Mesenteric fat pad (tissue), 1 donor: ENCODE data around the gene TGFBR2. TPM values are rescaled to one million over a fixed set of nuclear protein-coding genes. Genes with fewer than 3 reads are reported as not detected.

Experiments
- DNase-seq: peaks from one replicate; pipeline ENCODE4 v3.0.0-alpha.2; 2020; ENCODE audit warnings: low spot score
- total RNA-seq: library from RNA; stranded (reverse); fragmentation: NEBNext Ultra II Directional; extraction: Animal tissue kit (Norgen Biotek cat#: 25700); gene quantifications from one replicate; pipeline ENCODE4 v1.2.1, GENCODE V29; 2021
- donor health status: DM: yes; HTN: yes; CAD: no.

Gene TGFBR2
- total RNA-seq, 1 donor from 2014 or later = 372 TPM

GRCh38 chr3:30634761-30635735 lies 28.6 kb downstream of the TGFBR2 start:
- DNase-seq = no peak

- no peak for DNase-seq
Observed at GRCh38 chr3:30637310-30638219, 31.2 kb downstream of the TGFBR2 start.

DNA sequence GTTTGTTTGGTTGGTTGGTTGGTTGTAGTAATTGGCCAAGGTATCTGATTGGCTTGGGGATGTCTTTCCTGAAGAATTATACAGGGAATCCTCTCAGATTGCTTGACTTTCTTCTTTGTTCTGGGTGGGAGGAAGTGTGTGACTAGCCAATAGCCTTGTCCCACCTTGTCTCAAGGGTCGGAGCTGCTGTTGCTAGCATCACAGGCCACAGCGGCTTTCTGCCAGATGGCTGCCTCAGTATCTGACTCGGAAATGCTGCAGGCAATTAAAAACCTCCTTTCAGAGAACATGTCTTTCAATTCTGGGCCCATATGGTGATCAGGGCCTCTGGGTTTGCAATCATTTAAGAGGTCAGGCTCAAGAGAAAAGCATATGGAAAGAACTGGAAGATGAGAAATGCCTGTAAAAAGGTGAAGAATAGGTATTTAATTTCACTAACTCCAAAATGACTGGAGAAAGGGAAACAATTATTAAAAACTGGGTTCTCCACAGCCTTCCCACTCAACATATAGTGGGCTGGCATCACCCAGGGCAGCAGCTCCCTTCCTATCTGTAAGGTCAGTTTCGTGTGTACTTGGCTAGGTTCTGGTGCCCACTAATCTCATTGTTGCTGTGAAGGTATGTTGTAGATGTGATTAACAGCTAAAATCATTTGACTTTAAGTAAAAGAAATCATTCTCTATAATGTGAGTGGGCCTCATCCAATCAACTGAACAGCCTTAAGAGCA lies 32.4 kb downstream of the TGFBR2 start:
- no peak for DNase-seq

DNA sequence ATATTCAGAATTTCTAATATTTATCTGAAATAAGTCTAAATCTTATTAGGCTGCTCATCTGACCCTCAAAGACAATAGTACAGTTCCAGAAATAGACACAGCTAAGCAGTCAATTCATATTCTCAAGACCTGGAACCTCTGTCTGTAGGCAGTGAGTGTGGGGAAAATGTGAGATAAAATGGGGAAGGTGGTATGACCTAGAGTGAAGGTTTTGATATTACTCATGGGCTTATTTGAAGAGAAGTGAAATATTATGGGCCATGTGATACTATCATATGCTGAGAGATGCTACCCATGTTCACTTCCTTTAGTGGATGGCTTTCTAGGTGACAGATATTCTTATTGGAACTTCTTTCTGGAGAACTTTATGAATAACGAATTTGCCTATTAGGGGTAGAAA lies 33.5 kb downstream of the TGFBR2 start:
- no peak for DNase-seq

DNA sequence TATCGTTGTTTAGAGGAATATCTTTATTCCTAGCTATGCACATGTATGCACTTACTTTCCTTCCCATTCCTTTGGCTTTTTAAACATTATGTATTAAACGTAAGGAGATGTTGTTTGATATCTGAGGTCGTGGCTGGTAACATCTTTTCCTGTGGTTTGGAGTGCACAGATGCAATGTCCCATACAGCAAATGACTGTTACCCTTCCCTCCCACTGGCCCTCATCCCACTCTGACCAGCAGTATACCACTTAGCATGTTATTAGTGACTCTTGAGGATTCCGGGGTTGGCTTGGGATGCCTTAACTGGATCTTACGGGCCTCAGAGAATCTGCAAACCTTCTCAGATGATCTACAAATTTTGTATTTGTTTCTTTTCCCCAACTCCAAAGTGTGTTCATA lies 34.5 kb downstream of the TGFBR2 start:
- no peak for DNase-seq

- DNase-seq = no peak
Observed at GRCh38 chr3:30641416-30642251, 35.2 kb downstream of the TGFBR2 start.

DNA sequence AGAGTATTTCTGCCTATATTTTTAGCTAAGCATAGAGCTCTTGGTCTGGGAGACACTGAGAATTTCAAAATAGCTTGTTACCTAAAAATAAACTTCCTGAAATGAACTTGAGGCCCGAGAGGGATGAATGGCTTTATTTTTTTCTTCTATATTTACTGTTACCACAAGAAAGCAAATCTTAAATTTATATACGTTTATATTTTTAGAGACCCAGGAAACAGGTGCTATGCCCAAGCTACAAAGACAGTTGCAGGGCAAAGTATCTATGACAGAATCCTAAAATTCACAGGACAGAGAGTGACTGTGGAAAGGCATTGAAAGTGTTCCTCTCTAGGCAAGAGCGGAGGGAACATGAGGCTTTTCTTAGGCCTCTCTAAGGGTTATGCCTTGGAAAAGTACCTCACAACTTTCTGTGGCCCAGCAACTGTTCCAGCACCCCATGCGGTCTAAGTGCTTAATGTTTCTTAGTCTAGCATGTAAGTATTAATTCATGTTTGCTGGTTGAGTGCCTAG lies 36.5 kb downstream of the TGFBR2 start:
- DNase-seq = no peak

DNA sequence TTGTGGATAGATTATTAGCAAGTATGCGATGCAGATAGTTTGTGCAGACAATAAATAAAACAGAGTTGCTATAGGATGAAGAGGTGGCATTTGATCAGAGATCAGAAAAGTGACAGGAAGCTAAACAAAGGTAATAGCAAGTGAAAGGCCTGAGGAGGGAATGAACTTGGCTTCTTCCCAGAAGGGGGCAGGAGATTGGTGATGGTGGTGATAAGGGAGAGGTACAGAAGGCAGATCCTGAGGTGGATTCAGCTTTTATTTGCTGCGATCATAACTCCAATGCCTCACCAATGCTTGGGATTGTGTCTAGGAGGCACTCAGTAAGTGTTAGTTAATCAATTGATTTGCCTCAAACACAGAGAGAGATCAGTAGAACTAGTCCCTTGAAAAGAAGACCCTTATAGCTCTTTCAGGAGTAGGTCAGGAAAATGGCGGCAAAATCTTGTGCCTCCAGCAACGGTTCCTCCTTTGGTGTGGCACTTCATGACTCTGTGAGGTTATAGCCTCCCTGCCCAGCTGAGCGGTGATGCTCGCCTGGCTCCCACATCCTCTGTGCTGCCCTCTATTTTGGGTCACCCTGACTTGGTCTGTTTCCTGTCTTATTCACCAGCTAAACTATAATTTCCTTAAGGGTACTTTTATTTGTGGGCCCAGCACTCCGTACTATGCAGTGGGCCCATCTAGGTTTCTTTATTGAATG lies 37.5 kb downstream of the TGFBR2 start:
- DNase-seq = no peak

DNA sequence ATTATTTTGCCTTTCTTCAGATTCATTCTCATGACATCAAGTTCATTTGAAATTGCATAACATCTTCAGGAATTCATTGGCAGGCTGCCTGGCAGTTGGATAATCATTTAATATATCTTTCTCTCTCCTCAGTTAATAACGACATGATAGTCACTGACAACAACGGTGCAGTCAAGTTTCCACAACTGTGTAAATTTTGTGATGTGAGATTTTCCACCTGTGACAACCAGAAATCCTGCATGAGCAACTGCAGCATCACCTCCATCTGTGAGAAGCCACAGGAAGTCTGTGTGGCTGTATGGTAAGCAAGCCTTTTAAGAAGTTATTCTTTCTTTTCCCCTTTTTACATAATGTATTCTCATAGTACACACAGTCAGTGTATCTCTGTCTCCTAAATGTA lies 38.2 kb downstream of the TGFBR2 start:
- no peak for DNase-seq

- no peak for DNase-seq
Observed at GRCh38 chr3:30645077-30645476, 38.7 kb downstream of the TGFBR2 start.

GRCh38 chr3:30646181-30646876 lies 39.9 kb downstream of the TGFBR2 start:
- no peak for DNase-seq

- no peak for DNase-seq
Observed at GRCh38 chr3:30646961-30647752, 40.8 kb downstream of the TGFBR2 start.

DNA sequence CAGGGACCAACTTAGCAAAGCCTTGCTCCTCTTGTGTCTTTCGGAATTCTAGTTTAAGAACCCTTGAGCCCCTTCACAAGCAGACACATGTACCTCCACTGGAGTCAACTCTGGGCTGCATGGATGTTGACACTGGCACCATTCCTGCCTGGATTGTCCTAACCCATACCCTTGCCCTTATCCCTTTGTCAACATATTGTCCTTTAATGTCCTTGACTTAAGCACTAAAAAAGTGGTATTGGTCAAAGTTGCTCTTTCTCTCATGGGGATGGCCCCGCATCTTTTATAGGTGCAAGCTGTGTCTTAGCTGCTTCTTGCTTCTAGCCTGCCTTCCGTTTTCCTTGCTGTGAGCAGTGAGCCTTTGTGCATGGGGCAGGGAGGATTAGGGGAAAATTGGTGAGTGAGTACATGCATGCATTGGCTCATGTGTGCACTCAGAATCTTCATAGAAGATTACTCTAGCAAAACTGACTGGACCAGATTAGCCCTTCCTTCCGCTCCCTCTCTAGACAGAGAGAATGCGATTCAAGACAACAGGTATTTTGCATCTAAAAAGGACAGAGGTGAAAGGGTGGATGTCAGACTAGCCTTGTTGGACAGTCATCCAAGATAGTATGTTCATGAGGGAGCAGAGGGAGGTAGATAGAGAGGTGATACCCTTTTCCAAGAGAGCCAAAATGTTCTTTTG lies 42.4 kb downstream of the TGFBR2 start:
- DNase-seq = no peak

DNA sequence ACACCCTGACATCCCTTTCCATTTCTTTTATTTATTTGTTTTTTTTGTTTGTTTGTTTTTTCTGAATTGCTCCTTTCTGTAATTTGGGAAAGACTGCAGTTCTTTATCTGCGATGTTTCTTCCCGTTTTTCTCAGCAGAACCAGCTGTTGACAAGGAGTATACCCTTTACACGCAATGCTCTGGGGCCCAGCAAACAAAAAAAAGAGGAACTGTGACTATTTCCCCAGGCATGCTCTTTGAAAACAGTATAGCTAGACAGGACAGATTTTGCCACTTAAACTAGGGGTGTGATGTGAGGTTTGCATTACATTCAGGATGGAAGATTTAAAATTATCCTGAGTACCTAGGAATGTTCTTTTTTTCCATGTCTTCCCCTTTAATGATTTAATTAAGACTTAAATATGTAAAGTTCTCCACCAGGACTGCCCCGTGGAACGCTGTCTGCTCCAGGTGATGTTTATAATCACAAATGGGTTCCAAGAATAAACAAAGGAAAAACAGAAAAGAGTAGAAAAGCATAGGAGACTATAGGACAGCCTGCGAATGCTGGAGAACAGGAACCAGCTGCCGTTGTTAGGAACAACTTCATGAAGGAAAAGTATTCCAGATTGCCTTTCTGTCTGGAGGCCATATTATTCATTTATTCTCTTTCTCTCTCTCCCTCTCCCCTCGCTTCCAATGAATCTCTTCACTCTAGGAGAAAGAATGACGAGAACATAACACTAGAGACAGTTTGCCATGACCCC lies 43.3 kb downstream of the TGFBR2 start:
- DNase-seq = no peak

DNA sequence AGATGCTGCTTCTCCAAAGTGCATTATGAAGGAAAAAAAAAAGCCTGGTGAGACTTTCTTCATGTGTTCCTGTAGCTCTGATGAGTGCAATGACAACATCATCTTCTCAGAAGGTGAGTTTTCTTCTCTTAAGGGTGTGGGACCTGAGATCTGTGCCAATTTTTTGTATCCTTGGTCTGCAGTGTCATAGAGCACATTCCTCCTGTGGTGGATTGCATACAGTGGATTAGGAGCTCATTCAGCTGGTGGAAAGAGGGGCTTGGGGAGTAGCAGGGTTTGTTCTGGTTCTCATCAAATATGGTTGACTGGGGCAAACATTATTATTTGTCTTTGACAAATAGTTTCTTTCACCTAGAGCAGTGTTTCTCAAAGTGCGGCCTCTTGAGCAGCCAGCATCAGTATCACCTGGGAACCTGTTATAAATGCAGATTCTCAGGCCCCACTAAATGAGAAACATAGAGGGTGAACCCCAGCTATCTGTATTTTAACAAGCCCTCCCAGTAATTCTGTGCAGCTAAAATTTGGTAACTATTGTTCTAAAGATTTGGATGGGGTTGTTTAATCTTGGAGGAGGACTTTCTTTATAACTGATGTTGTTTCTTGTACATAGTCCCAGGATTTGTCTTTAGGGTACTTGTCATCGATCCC lies 44.1 kb downstream of the TGFBR2 start:
- no peak for DNase-seq

DNA sequence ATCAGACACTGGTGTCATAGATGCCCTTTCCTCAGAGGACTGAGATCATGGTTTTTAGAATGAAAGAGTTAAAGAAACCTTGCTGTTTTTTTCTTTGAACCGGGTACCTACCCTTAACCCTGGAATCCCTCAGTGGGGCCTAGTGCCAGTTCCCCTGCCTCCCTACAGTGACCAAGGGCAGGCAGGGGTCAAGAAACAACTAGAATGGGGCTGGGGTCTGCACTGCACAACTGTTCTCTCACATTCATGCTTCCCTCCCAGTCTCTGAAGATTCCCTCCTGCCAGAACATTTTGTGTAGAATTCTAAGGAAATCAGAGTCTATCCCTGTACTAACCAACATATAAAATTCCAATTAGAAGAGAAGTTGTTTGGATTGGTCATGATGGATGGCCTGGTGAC lies 47.9 kb downstream of the TGFBR2 start:
- DNase-seq = no peak
